ENCODE measurements around the gene PKLR.

DNA sequence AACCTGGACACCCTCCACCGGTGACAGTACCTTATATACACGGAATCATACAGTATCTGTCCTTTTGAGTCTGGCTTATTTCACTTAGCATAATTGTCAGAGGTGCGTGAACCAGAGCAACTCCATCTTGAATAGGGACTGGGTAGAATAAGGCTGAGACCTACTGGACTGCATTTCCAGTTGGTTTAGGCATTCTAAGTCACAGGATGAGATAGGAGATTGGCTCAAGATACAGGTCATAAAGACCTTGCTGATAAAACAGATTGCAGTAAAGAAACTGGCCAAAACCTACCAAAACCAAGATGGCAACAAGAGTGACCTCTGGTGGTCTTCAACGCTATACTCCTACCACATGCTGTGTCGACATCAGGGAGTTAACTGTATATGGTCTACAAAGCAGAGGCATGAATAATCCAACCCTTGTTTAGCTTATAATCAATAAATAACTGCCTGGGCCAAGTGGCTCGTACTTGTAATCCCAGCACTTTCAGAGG, 6.1 kb upstream of the PKLR start:
- no peak for TF ChIP-seq CTCF (IDR thresholded peaks at IDR 0.05)
- no peak for TF ChIP-seq POLR2A (IDR thresholded peaks at IDR 0.05)

All from lower leg skin (tissue), 3 donors.